ENCODE results near the gene OPN3.
"Not testable (repeated sequence)": the region's sequence is repeated elsewhere in the genome, so short reads cannot be mapped to it uniquely, and the experiment has no call there.

The OPN3 gene

GRCh38 chr1:241674805-241675384 is 34.7 kb upstream of the OPN3 start:
- no peak overlapping the region for H3K4me3 ChIP-seq (ENCODE audit: low read length in 2 of 2)
- peaks cover 0 to 2% of the 10 kb centered on the region in 2 donors for H3K27me3 ChIP-seq (ENCODE audit: control insufficient read depth in 1 of 2, insufficient read depth in 2 of 2, low read length in 2 of 2)
- H3K36me3 ChIP-seq (ENCODE audit: control insufficient read depth in 2 of 2, insufficient read depth in 2 of 2, low read length in 2 of 2): no peaks in the 10 kb centered on the region
- no peaks in the 10 kb centered on the region for H3K4me1 ChIP-seq (ENCODE audit: control insufficient read depth, insufficient read depth, low read length)
- no peak overlapping the region for H3K27ac ChIP-seq (ENCODE audit: low read length)
- H3K9ac ChIP-seq (ENCODE audit: low read length in 2 of 2): no peak overlapping the region
- no peaks in the 10 kb centered on the region for H3K9me3 ChIP-seq (ENCODE audit: control insufficient read depth in 2 of 2, low read length in 2 of 2)

GRCh38 chr1:241672301-241672700 is 32.1 kb upstream of the OPN3 start:
- no peaks in the 10 kb centered on the region for H3K4me1 ChIP-seq (ENCODE audit: control insufficient read depth, insufficient read depth, low read length)
- no peaks in the 10 kb centered on the region for H3K9me3 ChIP-seq (ENCODE audit: control insufficient read depth in 2 of 2, low read length in 2 of 2)
- no peak overlapping the region for H3K4me3 ChIP-seq (ENCODE audit: low read length in 2 of 2)
- no peaks in the 10 kb centered on the region for H3K36me3 ChIP-seq (ENCODE audit: control insufficient read depth in 2 of 2, insufficient read depth in 2 of 2, low read length in 2 of 2)
- H3K9ac ChIP-seq (ENCODE audit: low read length in 2 of 2): no peak overlapping the region
- no peak overlapping the region for H3K27ac ChIP-seq (ENCODE audit: low read length)
- peaks cover 0 to 2% of the 10 kb centered on the region in 2 donors for H3K27me3 ChIP-seq (ENCODE audit: control insufficient read depth in 1 of 2, insufficient read depth in 2 of 2, low read length in 2 of 2)

DNA sequence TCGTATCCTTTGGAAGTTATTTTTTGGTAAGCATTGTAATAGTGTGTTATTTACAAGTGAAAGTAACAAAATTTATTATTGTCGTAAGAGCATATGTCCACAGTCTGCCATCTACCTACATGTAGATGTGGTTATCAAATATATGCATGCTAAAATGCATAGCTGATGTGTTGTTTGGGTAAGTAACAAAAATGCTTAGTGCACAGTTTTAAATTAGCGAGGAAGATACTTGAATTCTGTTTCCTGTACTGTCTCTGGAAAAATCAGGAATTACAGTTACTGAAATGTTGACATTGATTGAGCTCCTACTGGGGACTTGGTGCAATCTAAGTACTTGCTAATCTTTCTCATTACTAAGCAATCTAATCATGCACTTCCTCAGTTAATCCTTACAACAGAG is 26.2 kb upstream of the OPN3 start:
- H3K9ac ChIP-seq (ENCODE audit: low read length in 2 of 2): no peak overlapping the region
- H3K9me3 ChIP-seq (ENCODE audit: control insufficient read depth in 2 of 2, low read length in 2 of 2): no peaks in the 10 kb centered on the region

GRCh38 chr1:241660424-241660972 is 20.3 kb upstream of the OPN3 start:
- Histone ChIP-seq H3K36me3 (ENCODE audit: control insufficient read depth in 2 of 2, insufficient read depth in 2 of 2, low read length in 2 of 2) (no peaks in the 10 kb centered on the region), H3K9ac (ENCODE audit: low read length in 2 of 2) (no peak overlapping the region), H3K9me3 (ENCODE audit: control insufficient read depth in 2 of 2, low read length in 2 of 2) (no peaks in the 10 kb centered on the region), H3K27me3 (ENCODE audit: control insufficient read depth in 1 of 2, insufficient read depth in 2 of 2, low read length in 2 of 2) (no peaks in the 10 kb centered on the region), H3K4me3 (ENCODE audit: low read length in 2 of 2) (no peak overlapping the region), H3K4me1 (ENCODE audit: control insufficient read depth, insufficient read depth, low read length) (no peaks in the 10 kb centered on the region), H3K27ac (ENCODE audit: low read length) (no peak overlapping the region)

More for the DNA sequence above, 26.2 kb upstream of the OPN3 start:
- Histone ChIP-seq H3K4me3 (ENCODE audit: low read length in 2 of 2) (no peak overlapping the region), H3K27ac (ENCODE audit: low read length) (no peak overlapping the region), H3K27me3 (ENCODE audit: control insufficient read depth in 1 of 2, insufficient read depth in 2 of 2, low read length in 2 of 2) (no peaks in the 10 kb centered on the region), H3K36me3 (ENCODE audit: control insufficient read depth in 2 of 2, insufficient read depth in 2 of 2, low read length in 2 of 2) (no peaks in the 10 kb centered on the region), H3K4me1 (ENCODE audit: control insufficient read depth, insufficient read depth, low read length) (no peaks in the 10 kb centered on the region)

GRCh38 chr1:241659016-241659415 is 18.8 kb upstream of the OPN3 start:
- H3K27ac ChIP-seq (ENCODE audit: low read length); H3K9me3 ChIP-seq (ENCODE audit: control insufficient read depth in 2 of 2, low read length in 2 of 2); H3K4me3 ChIP-seq (ENCODE audit: low read length in 2 of 2); H3K4me1 ChIP-seq (ENCODE audit: control insufficient read depth, insufficient read depth, low read length); H3K27me3 ChIP-seq (ENCODE audit: control insufficient read depth in 1 of 2, insufficient read depth in 2 of 2, low read length in 2 of 2); H3K36me3 ChIP-seq (ENCODE audit: control insufficient read depth in 2 of 2, insufficient read depth in 2 of 2, low read length in 2 of 2); H3K9ac ChIP-seq (ENCODE audit: low read length in 2 of 2): not testable (repeated sequence)

DNA sequence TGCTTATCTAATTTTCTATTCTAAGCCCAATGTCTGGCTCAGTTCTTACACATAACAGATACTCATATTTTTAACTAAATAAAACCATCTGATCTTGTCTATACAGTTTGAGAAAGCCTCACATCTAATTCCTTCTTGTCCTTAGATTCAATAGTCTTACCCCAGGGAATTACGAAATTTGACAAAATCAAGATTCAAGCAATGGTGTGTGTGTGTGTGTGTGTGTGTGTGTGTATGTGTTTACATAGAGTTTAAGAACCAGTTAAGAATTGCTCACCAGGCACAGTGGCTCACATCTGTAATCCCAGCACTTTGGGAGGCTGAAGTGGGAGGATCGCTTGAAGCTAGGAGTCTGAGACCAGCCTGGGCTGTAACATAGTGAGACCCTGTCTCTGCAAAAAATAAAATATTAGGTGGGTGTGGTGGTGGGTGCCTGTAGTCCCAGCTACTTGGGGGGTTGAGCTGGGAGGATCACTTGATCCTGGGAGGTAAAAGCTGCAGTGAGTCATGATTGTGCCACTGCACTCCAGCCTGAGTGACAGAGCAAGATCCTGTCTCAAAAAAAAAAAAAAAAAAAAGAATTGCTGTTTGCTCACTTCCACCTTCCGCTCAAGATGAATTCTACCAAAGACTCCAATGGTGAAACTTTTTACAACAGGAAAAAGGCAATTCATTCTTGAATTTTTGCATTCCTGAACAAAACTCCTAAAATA is 18.1 kb upstream of the OPN3 start:
- no peaks in the 10 kb centered on the region for H3K9me3 ChIP-seq (ENCODE audit: control insufficient read depth in 2 of 2, low read length in 2 of 2)
- H3K4me3 ChIP-seq (ENCODE audit: low read length in 2 of 2): no peak overlapping the region
- no peaks in the 10 kb centered on the region for H3K36me3 ChIP-seq (ENCODE audit: control insufficient read depth in 2 of 2, insufficient read depth in 2 of 2, low read length in 2 of 2)
- H3K4me1 ChIP-seq (ENCODE audit: control insufficient read depth, insufficient read depth, low read length): no peaks in the 10 kb centered on the region
- no peak overlapping the region for H3K9ac ChIP-seq (ENCODE audit: low read length in 2 of 2)
- no peak overlapping the region for H3K27ac ChIP-seq (ENCODE audit: low read length)
- H3K27me3 ChIP-seq (ENCODE audit: control insufficient read depth in 1 of 2, insufficient read depth in 2 of 2, low read length in 2 of 2): no peaks in the 10 kb centered on the region

- H3K27ac ChIP-seq (ENCODE audit: low read length): no peak overlapping the region
- H3K9me3 ChIP-seq (ENCODE audit: control insufficient read depth in 2 of 2, low read length in 2 of 2): no peaks in the 10 kb centered on the region
- H3K36me3 ChIP-seq (ENCODE audit: control insufficient read depth in 2 of 2, insufficient read depth in 2 of 2, low read length in 2 of 2): no peaks in the 10 kb centered on the region
- no peaks in the 10 kb centered on the region for H3K4me1 ChIP-seq (ENCODE audit: control insufficient read depth, insufficient read depth, low read length)
- H3K4me3 ChIP-seq (ENCODE audit: low read length in 2 of 2): no peak overlapping the region
- peaks cover 0 to 2% of the 10 kb centered on the region in 2 donors for H3K27me3 ChIP-seq (ENCODE audit: control insufficient read depth in 1 of 2, insufficient read depth in 2 of 2, low read length in 2 of 2)
- no peak overlapping the region for H3K9ac ChIP-seq (ENCODE audit: low read length in 2 of 2)
Measured at GRCh38 chr1:241654641-241655040, 14.5 kb upstream of the OPN3 start.

DNA sequence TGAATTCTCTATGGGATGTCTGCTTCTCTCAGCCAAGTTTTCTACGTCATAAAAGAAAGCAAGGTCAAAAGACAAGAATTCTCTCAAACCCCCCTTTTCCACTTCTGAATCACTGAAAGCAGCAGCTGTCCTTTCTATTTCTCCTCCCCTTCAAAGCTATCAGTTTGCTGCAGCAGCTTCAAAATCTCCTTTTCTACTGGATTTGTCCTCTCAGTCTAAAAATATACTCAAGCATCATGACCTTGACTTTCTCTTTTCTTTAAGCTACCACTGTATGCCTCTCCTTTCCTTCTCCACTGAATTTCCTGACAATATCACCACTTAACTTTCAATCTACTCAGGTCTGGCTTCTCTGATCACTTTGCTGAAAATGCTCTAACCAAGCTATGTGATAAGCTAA is 13.8 kb upstream of the OPN3 start:
- no peak overlapping the region for H3K27ac ChIP-seq (ENCODE audit: low read length)
- H3K4me1 ChIP-seq (ENCODE audit: control insufficient read depth, insufficient read depth, low read length): no peaks in the 10 kb centered on the region
- no peaks in the 10 kb centered on the region for H3K9me3 ChIP-seq (ENCODE audit: control insufficient read depth in 2 of 2, low read length in 2 of 2)
- H3K4me3 ChIP-seq (ENCODE audit: low read length in 2 of 2): no peak overlapping the region
- H3K27me3 ChIP-seq (ENCODE audit: control insufficient read depth in 1 of 2, insufficient read depth in 2 of 2, low read length in 2 of 2): peaks cover 0 to 2% of the 10 kb centered on the region in 2 donors
- H3K36me3 ChIP-seq (ENCODE audit: control insufficient read depth in 2 of 2, insufficient read depth in 2 of 2, low read length in 2 of 2): no peaks in the 10 kb centered on the region
- H3K9ac ChIP-seq (ENCODE audit: low read length in 2 of 2): no peak overlapping the region

DNA sequence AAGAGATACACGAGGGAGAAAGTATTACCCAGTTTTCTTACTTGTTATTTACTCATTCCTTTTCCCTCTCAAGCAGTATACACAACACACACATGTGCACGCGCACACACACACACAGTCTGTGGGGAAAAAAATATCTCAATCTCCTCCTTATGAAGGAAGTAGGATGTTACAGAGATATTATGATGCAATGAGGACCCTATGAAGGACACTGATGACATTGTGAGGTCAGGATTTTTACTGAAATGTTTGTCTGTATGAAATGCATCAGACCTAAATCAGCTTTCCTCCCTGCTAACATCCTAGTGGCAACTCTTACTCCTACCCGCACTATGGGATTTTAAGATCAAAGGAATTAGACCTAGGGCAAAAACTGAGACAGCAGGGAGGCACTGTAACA is 11.8 kb upstream of the OPN3 start, which contains the start of gene WDR64:
WDR64 (plus strand) TSS at position 270 of the 400 bp plus-strand sequence. CDS start 204 bp downstream, outside the sequence.
- Histone ChIP-seq H3K36me3 (ENCODE audit: control insufficient read depth in 2 of 2, insufficient read depth in 2 of 2, low read length in 2 of 2) (no peaks in the 10 kb centered on the region), H3K9me3 (ENCODE audit: control insufficient read depth in 2 of 2, low read length in 2 of 2) (no peaks in the 10 kb centered on the region), H3K27ac (ENCODE audit: low read length) (no peak within 1 kb of the TSS), H3K4me3 (ENCODE audit: low read length in 2 of 2) (no peak within 1 kb of the TSS), H3K27me3 (ENCODE audit: control insufficient read depth in 1 of 2, insufficient read depth in 2 of 2, low read length in 2 of 2) (peaks cover 0 to 2% of the 10 kb centered on the region in 2 donors), H3K9ac (ENCODE audit: low read length in 2 of 2) (no peak within 1 kb of the TSS), H3K4me1 (ENCODE audit: control insufficient read depth, insufficient read depth, low read length) (no peaks in the 10 kb centered on the region)

DNA sequence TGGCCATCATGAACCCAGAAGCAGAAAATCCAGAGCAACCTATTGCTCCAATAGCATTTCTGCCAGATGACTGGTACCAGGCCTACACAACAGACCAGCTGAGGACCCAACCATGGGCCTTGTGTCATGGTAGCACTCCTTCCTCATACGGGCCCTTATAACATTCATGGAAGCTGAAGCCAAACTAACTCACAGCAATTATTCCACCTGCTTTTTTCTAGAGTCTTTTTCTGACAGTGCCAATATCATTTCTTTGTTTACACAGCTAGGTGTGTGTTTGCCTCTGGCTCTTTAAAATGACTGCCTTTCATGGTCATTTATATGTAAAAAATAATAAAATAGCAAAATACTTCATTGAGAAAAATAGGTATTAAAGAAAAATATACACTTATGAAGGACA is 8.0 kb upstream of the OPN3 start:
- Histone ChIP-seq H3K9ac (ENCODE audit: low read length in 2 of 2) (no peak overlapping the region), H3K4me1 (ENCODE audit: control insufficient read depth, insufficient read depth, low read length) (no peaks in the 10 kb centered on the region), H3K4me3 (ENCODE audit: low read length in 2 of 2) (no peak overlapping the region), H3K27me3 (ENCODE audit: control insufficient read depth in 1 of 2, insufficient read depth in 2 of 2, low read length in 2 of 2) (peaks cover 0 to 3% of the 10 kb centered on the region in 2 donors), H3K9me3 (ENCODE audit: control insufficient read depth in 2 of 2, low read length in 2 of 2) (no peaks in the 10 kb centered on the region), H3K36me3 (ENCODE audit: control insufficient read depth in 2 of 2, insufficient read depth in 2 of 2, low read length in 2 of 2) (no peaks in the 10 kb centered on the region), H3K27ac (ENCODE audit: low read length) (no peak overlapping the region)

DNA sequence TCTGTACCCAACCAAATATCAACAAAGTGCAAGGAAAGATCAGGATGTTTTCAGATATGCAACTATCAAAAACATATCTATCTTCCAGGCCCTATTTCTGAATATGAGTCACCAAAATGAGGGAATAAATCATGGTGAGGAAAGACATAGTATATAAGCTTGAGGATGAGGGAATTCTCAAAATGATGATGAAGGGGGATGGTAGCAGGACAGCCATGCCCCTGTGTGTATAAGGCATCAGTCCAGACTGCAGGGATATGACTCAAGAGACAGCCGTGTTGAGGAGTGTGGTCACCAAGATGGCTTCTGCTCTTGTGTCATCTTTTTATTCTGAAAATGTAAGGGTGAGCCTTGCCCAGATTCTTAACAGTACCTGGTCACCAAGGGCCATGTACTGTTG is 7.5 kb upstream of the OPN3 start:
- Histone ChIP-seq H3K9me3 (ENCODE audit: control insufficient read depth in 2 of 2, low read length in 2 of 2) (no peaks in the 10 kb centered on the region), H3K27me3 (ENCODE audit: control insufficient read depth in 1 of 2, insufficient read depth in 2 of 2, low read length in 2 of 2) (peaks cover 0 to 3% of the 10 kb centered on the region in 2 donors), H3K36me3 (ENCODE audit: control insufficient read depth in 2 of 2, insufficient read depth in 2 of 2, low read length in 2 of 2) (no peaks in the 10 kb centered on the region), H3K27ac (ENCODE audit: low read length) (no peak overlapping the region), H3K4me1 (ENCODE audit: control insufficient read depth, insufficient read depth, low read length) (no peaks in the 10 kb centered on the region), H3K4me3 (ENCODE audit: low read length in 2 of 2) (no peak overlapping the region), H3K9ac (ENCODE audit: low read length in 2 of 2) (no peak overlapping the region)

Data from stomach smooth muscle (tissue), 2 donors.